Uterus (tissue), 4 donors: ENCODE measurements around the gene GRIK4. TPM values are rescaled to one million over a fixed set of nuclear protein-coding genes. Genes with fewer than 3 reads are reported as not detected.

Experiments used
- DNase-seq, 2 donors: peaks; one replicate each; pipeline ENCODE4 v3.0.0-alpha.2; 2019 to 2020
- H3K27ac ChIP-seq, 2 donors: fragments of 200-600 bp; sonication (generic); 1 replicate in 1 of 2; 2 replicates in 1 of 2; pipeline ENCODE4 v1.5.1; 2016 to 2018
- H3K27me3 ChIP-seq, 2 donors: fragments of 200-600 bp; sonication (generic); one replicate each; pipeline ENCODE4 v1.5.1; 2018 to 2019; ENCODE audit warnings: control low read depth in 1 of 2
- H3K36me3 ChIP-seq, 2 donors: fragments of 200-600 bp; sonication (generic); one replicate each; pipeline ENCODE4 v1.5.1; 2019; ENCODE audit warnings: control low read depth in 1 of 2
- H3K4me1 ChIP-seq, 2 donors: fragments of 200-600 bp; sonication (generic); one replicate each; pipeline ENCODE4 v1.5.1; 2018 to 2019; ENCODE audit warnings: control low read depth in 1 of 2
- H3K4me3 ChIP-seq, 2 donors: fragments of 200-600 bp; sonication (generic); 1 replicate in 1 of 2; 2 replicates in 1 of 2; pipeline ENCODE4 v1.5.1; 2018 to 2019; ENCODE audit warnings: mild to moderate bottlenecking in 1 of 2
- H3K9me3 ChIP-seq, 2 donors: fragments of 200-600 bp; sonication (generic); one replicate each; pipeline ENCODE4 v1.5.1; 2019; ENCODE audit warnings: control low read depth in 1 of 2
- POLR2A ChIP-seq, 2 donors: fragments of 450-650 bp; IDR thresholded peaks; one replicate each; pipeline ENCODE4 v1.6.1; 2016; ENCODE audit warnings: antibody characterized with exemption in 2 of 2, mild to moderate bottlenecking in 1 of 2, moderate library complexity in 1 of 2
- intact Hi-C: fragments of 100-400 bp; cut with DNase I; formaldehyde crosslinking; loops from one replicate; pipeline ENCODE4 v1.15.1; 2023; ENCODE audit warnings: low total_unique reads
- total RNA-seq, 4 donors: library from RNA; depleted of rRNA in 3 of 4; stranded (reverse); fragments of >200 nt in 3 of 4; gene quantifications; one replicate each; pipeline versions ENCODE4 v1.1.0 to v1.2.4, GENCODE V29; 2014 to 2023
- TF ChIP-seq, protein P1 (sequence below), 4 experiments: fragments of 200-600 bp in 2 of 4; fragments of 450-650 bp in 2 of 4; sonication (generic) in 2 of 4; IDR thresholded peaks; one replicate each; pipeline ENCODE4 v1.5.1; 2016 to 2019; ENCODE audit warnings: antibody characterized with exemption in 4 of 4, mild to moderate bottlenecking in 2 of 4, moderate library complexity in 1 of 4
- donor health status: DM: yes; HTN: yes; CAD: no.

Gene GRIK4
- total RNA-seq, 4 donors from 2014 or later: 0.28 to 1.1 TPM; not detected in 2

DNA sequence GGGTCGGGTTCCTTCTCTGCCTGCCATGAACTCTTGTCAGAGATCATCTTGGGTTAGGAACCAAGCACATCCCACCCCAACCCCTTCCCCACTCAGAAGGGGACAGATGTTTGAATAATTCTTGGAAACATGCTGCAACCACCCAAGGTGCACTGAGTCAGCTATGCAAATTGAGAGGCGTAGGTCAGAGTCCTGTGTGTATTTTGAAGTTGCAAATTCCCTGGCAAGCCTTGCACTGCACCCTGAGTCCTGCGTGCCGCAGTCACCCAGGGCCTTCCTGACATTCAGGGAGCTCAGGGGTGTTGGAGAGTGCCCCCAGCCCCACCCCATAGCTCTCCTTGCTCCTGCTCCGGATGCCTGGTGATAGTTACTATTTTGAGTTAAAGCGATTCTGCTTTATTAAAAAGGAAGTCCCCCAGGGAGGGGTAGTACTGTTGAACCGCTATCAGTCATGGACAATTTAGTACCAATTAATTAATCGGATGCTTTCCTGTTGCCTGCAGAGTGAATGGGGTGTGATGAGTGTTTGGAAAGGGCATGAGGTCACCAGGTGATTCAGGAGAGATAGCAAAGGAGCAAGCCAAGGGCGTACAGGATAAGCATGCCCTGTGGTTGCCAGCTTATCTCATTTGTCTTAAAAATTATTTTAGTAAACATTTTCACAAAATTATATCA lies 123.7 kb downstream of the GRIK4 start:
- Histone ChIP-seq H3K27me3 (no peaks in the 10 kb centered on the region), H3K9me3 (no peaks in the 10 kb centered on the region), H3K4me1 (no peaks in the 10 kb centered on the region), H3K4me3 (no peak overlapping the region), H3K27ac (no peak overlapping the region), H3K36me3 (no peaks in the 10 kb centered on the region)
- intact Hi-C loops: no loop called here
- no peak for DNase-seq
- TF ChIP-seq, protein P1, sequence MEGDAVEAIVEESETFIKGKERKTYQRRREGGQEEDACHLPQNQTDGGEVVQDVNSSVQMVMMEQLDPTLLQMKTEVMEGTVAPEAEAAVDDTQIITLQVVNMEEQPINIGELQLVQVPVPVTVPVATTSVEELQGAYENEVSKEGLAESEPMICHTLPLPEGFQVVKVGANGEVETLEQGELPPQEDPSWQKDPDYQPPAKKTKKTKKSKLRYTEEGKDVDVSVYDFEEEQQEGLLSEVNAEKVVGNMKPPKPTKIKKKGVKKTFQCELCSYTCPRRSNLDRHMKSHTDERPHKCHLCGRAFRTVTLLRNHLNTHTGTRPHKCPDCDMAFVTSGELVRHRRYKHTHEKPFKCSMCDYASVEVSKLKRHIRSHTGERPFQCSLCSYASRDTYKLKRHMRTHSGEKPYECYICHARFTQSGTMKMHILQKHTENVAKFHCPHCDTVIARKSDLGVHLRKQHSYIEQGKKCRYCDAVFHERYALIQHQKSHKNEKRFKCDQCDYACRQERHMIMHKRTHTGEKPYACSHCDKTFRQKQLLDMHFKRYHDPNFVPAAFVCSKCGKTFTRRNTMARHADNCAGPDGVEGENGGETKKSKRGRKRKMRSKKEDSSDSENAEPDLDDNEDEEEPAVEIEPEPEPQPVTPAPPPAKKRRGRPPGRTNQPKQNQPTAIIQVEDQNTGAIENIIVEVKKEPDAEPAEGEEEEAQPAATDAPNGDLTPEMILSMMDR (IDR thresholded peaks at IDR 0.05): no peak
- TF ChIP-seq POLR2A (IDR thresholded peaks at IDR 0.05): no peak

DNA sequence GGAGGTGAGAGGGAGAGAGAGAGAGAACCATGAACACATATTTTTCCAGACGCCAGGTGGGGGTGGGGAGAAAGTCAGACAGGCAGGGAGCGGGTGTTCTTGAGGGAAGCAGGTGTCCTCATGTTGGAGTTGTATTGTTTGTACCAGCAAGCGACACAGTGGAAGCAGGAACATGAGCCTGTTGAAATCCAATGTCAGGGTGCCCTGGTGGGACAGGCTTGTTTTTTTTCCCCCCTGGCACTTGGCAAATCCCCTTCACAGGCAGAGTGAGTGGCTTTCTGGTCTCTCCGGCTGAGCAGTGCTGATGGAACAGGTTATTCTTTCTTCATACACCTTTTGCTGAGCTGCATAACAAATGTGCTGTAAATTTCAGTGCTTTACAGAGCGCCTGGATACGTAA lies 125.6 kb downstream of the GRIK4 start:
- intact Hi-C loops: no loop called here
- H3K4me1 ChIP-seq: no peaks in the 10 kb centered on the region

DNA sequence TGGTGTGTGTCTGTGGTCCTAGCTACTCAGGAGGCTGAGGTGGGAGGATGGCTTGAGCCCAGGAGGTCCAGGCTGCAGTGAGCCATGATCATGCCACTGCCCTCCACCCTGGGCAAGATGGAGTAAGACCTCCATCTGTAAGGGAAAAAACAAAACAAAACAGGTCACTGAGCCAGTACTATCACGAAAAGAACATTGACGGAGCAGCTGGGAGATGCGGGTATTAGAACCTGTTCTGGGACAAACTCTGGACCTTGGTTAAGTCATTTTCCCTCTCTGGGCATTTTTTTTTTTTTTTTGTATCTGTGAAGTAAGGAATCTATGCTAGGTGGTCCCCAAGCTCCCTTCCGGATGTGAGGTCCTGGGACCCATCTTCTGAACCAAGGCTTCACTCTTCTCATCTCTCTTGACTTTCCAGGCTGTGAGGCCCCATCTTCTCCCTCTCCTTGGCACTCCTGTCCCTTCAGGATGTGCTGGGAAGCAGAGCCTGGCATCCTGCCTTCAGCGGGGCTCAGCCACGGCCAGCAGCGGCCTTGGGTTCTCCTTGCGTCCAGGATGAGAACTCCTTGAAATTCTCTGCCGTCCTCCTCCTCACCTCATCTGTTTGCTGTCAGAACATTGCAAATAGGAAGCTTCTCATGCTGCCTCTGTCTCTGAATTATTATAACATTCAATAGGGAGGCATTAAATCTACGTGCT lies 130.8 kb downstream of the GRIK4 start:
- H3K27me3 ChIP-seq: no peaks in the 10 kb centered on the region
- TF ChIP-seq POLR2A (IDR thresholded peaks at IDR 0.05): no peak
- TF ChIP-seq, protein P1 (IDR thresholded peaks at IDR 0.05): no peak
- no peak overlapping the region for H3K4me3 ChIP-seq
- H3K9me3 ChIP-seq: no peaks in the 10 kb centered on the region
- H3K36me3 ChIP-seq: no peaks in the 10 kb centered on the region
- intact Hi-C loops: no loop called here
- no peak for DNase-seq
- H3K4me1 ChIP-seq: no peaks in the 10 kb centered on the region
- no peak overlapping the region for H3K27ac ChIP-seq

More for the DNA sequence above, 125.6 kb downstream of the GRIK4 start:
- no peaks in the 10 kb centered on the region for H3K27me3 ChIP-seq
- no peaks in the 10 kb centered on the region for H3K36me3 ChIP-seq
- no peak overlapping the region for H3K4me3 ChIP-seq
- no peak overlapping the region for H3K27ac ChIP-seq
- no peak for DNase-seq
- H3K9me3 ChIP-seq: no peaks in the 10 kb centered on the region
- TF ChIP-seq, protein P1 (IDR thresholded peaks at IDR 0.05): no peak
- no peak for TF ChIP-seq POLR2A (IDR thresholded peaks at IDR 0.05)

DNA sequence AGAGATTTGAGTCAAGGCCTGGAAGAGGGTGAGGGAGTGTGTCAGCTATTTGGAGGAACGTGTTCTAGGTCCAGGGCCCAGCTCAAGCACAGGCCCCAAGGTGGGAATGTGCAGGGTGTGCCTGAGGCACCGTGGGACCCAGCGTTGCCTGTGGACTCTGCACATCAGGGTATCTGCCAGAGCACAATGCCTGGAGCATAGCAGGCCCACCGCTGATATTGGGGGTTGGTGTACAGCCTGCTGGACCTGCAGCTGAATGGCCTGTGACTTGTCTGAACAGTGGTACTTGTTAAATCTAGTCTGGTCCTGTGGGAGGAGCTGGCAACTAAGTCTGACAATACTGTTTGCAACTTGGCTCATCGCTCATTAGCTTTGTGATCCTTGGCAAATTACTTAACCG lies 131.7 kb downstream of the GRIK4 start:
- Histone ChIP-seq H3K4me1 (no peaks in the 10 kb centered on the region), H3K36me3 (no peaks in the 10 kb centered on the region), H3K4me3 (no peak overlapping the region), H3K27me3 (no peaks in the 10 kb centered on the region), H3K9me3 (no peaks in the 10 kb centered on the region), H3K27ac (no peak overlapping the region)
- intact Hi-C loops: no loop called here
- DNase-seq: no peak
- TF ChIP-seq, protein P1 (IDR thresholded peaks at IDR 0.05): no peak
- TF ChIP-seq POLR2A (IDR thresholded peaks at IDR 0.05): no peak

DNA sequence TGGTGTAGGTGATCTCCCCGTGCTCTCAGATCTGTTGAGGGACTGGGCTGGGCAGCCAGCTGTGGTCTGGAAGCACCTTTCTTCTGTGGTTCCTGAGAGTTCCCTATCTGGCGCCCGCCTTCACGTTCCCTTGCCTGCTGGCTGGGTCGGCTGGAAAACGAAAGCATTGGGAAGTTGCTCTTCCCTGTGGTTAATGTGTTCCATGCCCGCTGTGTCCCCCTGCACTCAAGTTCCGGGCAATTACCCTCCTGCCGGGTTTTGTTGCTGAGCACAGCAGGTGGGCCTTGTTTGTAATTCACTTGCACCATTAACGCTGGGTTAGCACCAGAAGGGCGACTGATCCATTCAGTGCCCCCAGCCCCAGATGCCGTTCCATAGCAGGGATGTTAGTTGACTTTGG lies 134.1 kb downstream of the GRIK4 start:
- intact Hi-C loops: no loop called here
- no peaks in the 10 kb centered on the region for H3K9me3 ChIP-seq
- H3K27me3 ChIP-seq: no peaks in the 10 kb centered on the region
- TF ChIP-seq, protein P1 (IDR thresholded peaks at IDR 0.05): no peak
- TF ChIP-seq POLR2A (IDR thresholded peaks at IDR 0.05): no peak
- no peaks in the 10 kb centered on the region for H3K36me3 ChIP-seq
- no peaks in the 10 kb centered on the region for H3K4me1 ChIP-seq
- H3K4me3 ChIP-seq: no peak overlapping the region
- no peak for DNase-seq
- no peak overlapping the region for H3K27ac ChIP-seq
